Measurements from ENCODE around the gene CYP24A1.
A peak's percentile ranks its signal among the peaks of the same experiment; 100 is the strongest.

The CYP24A1 gene

DNA sequence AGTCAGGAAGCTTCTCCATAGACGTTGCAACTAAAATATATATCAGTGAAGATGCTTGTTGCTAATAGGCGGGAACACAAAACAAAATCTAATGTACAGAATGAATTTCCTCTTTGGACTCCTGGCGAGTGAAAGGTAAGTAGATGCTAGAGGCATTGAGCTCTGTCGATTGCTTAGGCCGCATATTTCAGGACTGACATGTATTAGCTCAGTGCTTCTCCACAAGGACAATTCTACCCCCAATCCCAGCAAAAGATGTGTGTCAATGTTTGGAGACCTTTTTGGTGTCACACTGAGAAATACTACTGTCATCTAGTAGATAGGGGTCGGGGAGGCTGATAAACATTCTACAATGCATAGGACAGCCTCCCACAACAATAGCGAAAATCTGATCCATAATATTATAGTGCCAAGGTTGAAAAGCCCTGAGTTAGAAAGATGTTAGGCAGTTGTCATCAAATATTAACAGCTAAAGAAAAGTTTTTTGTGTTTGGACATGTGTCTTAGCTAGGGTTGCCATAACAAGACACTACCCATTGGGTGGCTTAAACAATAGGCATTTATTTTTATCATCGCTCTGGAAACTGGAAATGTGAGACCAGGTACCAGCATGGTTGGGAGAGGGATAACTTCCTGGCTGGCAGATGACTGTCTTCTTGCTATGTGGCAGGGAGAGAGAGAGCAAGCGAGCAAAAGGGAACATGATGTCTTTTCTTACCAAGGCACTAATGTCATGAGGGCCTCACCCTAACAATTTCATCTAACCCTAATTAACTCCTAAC lies 55.4 kb downstream of the CYP24A1 start:
- H3K27me3 ChIP-seq = no peaks in the 10 kb centered on the region
- no peak overlapping the region for H3K4me2 ChIP-seq
- peaks cover 0 to 35% (median 9%) of the 10 kb centered on the region in 10 experiments; a peak in 13 of 20 replicates for H3K4me1 ChIP-seq
- no peaks in the 10 kb centered on the region for H4K20me1 ChIP-seq
- H3K9ac ChIP-seq = no peak overlapping the region
- no peaks in the 10 kb centered on the region for H3K36me3 ChIP-seq
- no peak for TF ChIP-seq Cebpa-rat (IDR thresholded peaks at IDR 0.05)
- no peak overlapping the region for H3K4me3 ChIP-seq
- no peaks in the 10 kb centered on the region for H3K9me3 ChIP-seq (replicated peaks in 1 of 11)
- no peak overlapping the region for H3K27ac ChIP-seq

DNA sequence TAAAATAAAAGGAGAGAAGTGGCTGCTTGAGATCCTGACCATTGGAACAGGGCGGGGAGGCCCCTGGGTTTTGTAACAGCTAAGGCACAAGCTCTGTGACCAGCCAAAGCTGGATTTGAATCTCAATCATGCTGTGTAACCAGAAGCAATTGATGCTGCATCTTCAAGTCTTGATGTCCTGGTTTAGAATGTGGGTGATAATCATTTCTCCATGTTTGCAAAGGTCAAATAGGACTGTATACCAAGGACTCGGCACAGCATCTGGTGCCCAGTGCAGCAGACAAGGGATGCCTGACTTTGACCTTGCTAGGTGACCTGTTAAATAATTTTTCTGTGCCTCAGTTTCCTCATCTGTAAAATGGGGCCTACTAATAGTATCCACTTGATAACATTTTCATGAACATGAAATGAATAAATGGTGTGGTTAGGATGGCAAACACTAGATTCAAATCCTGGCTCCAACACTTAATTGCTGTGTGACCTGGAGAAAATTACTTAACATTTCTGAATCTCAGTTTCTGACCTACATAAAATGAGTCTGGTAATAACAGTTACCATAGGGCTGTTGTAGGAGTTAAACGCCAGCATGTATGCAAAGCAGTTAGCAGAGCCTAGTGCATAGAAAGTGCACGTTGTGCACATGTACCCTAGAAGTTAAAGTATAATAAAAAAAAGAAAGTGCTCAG lies 57.1 kb downstream of the CYP24A1 start:
- Histone ChIP-seq H3K27me3 (no peaks in the 10 kb centered on the region), H3K4me3 (no peak overlapping the region), H3K9ac (no peak overlapping the region), H3K4me2 (no peak overlapping the region), H3K9me3 (replicated peaks in 1 of 11) (peaks cover 0 to 9% (median 3%) of the 10 kb centered on the region in 11 experiments; a peak in 14 of 22 replicates), H4K20me1 (no peaks in the 10 kb centered on the region), H3K36me3 (no peaks in the 10 kb centered on the region), H3K27ac (no peak overlapping the region), H3K4me1 (peaks cover 0 to 17% (median 3%) of the 10 kb centered on the region in 10 experiments; a peak in 10 of 20 replicates)
- TF ChIP-seq Cebpa-rat (IDR thresholded peaks at IDR 0.05) = no peak

DNA sequence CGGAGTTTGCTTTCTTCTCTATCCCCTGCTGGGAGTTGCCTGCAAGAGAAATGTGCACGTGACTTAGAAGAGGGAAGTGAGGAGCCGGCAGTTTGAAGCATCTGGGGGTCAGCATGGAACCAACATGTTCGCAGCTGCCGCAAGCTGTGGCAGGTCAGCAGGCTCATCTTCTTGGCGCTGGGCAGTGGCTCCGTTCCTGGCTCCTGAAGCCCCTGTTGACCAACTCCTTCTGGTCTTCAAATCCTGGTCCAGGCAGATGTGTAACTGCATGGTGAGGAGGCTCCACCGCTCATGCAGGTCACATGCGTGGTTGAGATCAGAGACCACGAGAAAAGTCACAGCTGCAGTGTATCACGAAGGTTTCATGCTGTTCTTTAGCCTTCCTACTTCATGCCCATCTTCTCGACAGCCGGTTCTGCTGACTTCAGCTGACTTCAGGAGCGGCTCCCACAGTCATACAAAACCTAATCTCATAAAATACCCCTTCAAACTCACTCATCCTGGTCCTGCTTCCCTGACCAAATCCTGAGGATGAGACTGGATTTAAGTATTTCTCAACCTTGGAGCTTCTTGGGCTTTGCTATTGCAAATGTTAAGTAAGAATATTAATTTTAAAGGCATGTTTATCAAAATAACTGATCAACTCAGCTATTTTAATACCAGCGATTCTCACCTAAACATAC lies 58.5 kb downstream of the CYP24A1 start:
- Histone ChIP-seq H3K4me1 (peaks cover 0 to 9% (median 0%) of the 10 kb centered on the region in 10 experiments; a peak in 6 of 20 replicates), H3K4me2 (peak overlapping the region in 3 of 11 experiments; percentile 12 to 23 (median 19); a peak in 3 of 22 replicates), H4K20me1 (no peaks in the 10 kb centered on the region), H3K9me3 (replicated peaks in 1 of 11) (peaks cover 4 to 20% (median 11%) of the 10 kb centered on the region in 11 experiments; a peak in 15 of 22 replicates), H3K9ac (no peak overlapping the region), H3K27ac (0 out of 22 replicates have a peak overlapping the region, but pooled peaks of 1 of the 11 experiments have one; percentile 3), H3K4me3 (no peak overlapping the region), H3K27me3 (no peaks in the 10 kb centered on the region), H3K36me3 (no peaks in the 10 kb centered on the region)
- TF ChIP-seq Cebpa-rat (IDR thresholded peaks at IDR 0.05) = no peak

DNA sequence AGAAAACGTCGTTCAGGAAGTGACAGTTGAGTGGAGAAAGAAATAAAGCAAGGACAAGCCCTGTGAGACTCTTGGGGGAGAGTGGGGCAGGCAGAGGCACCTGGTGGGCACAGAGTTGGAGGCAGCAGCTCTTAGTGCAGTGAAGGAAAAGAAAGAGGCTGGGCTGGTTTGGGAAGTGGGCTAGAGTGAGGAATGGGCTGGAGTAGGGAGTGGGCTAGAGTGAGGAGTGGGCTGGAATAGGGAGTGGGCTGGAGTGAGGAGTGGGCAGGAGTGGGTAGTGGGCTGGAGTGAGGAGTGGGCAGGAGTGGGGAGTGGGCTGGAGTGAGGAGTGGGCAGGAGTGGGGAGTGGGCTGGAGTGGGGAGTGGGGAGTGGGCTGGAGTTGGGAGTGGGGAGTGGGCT lies 59.7 kb downstream of the CYP24A1 start:
- Histone ChIP-seq H3K4me1 (peaks cover 0 to 9% (median 0%) of the 10 kb centered on the region in 10 experiments; a peak in 6 of 20 replicates), H3K9me3 (replicated peaks in 1 of 11) (peaks cover 4 to 20% (median 11%) of the 10 kb centered on the region in 11 experiments; a peak in 15 of 22 replicates), H4K20me1 (no peaks in the 10 kb centered on the region), H3K27ac (no peak overlapping the region), H3K4me3 (no peak overlapping the region), H3K9ac (no peak overlapping the region), H3K36me3 (no peaks in the 10 kb centered on the region), H3K4me2 (no peak overlapping the region), H3K27me3 (no peaks in the 10 kb centered on the region)
- TF ChIP-seq Cebpa-rat (IDR thresholded peaks at IDR 0.05) = no peak

DNA sequence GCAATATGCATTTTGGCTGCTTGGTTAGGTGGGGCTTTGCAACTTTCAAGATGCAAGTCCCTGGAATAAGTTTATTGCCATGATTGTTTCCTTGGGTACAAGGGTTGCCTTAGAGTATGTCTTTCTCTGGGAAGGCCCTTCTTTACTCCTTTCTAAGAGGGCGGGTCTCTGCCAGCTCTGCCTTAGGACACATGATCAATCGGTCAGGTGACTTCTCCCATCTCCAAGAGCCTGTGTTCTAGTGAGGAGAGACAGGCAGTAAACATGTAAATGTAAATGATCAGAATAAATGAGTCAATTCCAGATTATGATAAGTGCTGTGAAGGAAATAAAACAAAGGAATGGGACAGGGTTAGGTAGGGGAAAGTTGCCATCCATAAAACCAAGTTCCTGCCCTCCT lies 60.2 kb downstream of the CYP24A1 start:
- peaks cover 0 to 9% (median 0%) of the 10 kb centered on the region in 10 experiments; a peak in 6 of 20 replicates for H3K4me1 ChIP-seq

DNA sequence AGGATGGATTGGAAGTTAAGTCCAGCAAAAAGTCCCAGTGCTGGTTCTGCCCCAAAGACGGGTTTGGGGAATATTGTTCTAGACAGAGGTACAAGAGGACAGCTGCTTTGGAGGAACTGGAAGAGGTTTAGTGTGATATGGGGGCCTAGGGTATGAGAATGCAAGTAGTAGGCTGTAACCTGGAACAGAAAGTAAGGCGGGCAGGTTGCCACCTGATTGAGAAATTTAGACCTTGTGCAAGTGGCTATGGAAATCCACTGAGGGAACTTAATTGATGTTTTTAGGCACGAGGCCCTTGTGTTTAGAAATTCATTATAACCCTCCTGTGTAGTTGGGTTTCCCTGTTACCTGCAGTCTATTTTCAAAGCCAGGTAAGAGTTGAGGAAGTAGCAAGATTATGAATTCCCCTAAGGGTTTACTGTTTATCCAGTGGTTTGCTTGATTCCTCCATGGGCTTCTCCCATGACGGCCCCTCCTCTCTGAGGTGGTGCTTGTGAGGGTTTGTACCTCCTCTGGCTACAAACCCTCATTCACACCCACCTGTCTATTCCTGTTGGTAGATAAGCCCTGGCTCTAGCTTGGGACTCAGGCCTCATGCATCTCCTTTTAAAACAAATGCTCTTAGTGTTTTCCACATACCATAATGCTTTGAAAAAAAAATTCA lies 61.4 kb downstream of the CYP24A1 start:
- H4K20me1 ChIP-seq = no peaks in the 10 kb centered on the region
- no peak overlapping the region for H3K27ac ChIP-seq
- H3K4me1 ChIP-seq = peaks cover 0 to 9% (median 0%) of the 10 kb centered on the region in 10 experiments; a peak in 6 of 20 replicates
- no peaks in the 10 kb centered on the region for H3K36me3 ChIP-seq
- TF ChIP-seq Cebpa-rat (IDR thresholded peaks at IDR 0.05) = no peak
- H3K27me3 ChIP-seq = no peaks in the 10 kb centered on the region
- H3K9ac ChIP-seq = no peak overlapping the region
- H3K4me2 ChIP-seq = no peak overlapping the region
- H3K9me3 ChIP-seq (replicated peaks in 1 of 11) = peaks cover 4 to 20% (median 11%) of the 10 kb centered on the region in 11 experiments; a peak in 15 of 22 replicates
- no peak overlapping the region for H3K4me3 ChIP-seq

More for the DNA sequence above, 60.2 kb downstream of the CYP24A1 start:
- Histone ChIP-seq H3K9ac (no peak overlapping the region), H3K36me3 (no peaks in the 10 kb centered on the region), H3K4me2 (no peak overlapping the region), H3K27ac (no peak overlapping the region), H3K9me3 (replicated peaks in 1 of 11) (peaks cover 4 to 20% (median 11%) of the 10 kb centered on the region in 11 experiments; a peak in 15 of 22 replicates), H4K20me1 (no peaks in the 10 kb centered on the region), H3K4me3 (no peak overlapping the region), H3K27me3 (no peaks in the 10 kb centered on the region)
- TF ChIP-seq Cebpa-rat (IDR thresholded peaks at IDR 0.05) = no peak

DNA sequence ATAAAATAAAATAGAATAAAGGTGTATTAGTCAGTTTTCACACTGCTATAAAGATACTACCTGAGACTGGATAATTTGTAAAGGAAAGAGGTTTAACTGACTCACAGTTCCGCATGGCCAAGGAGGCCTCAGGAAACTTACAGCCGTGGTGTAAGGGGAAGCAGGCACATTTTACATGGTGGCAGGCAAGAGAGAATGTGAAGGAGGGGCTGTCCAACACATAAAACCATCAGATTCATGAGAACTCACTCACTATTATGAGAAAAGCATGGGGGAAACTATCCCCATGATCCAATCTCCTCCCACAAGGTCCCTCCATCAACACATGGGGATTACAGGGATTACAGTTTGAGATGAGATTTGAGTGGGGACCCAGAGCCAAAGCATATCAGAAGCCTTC lies 62.3 kb downstream of the CYP24A1 start:
- Histone ChIP-seq H3K9me3 (replicated peaks in 1 of 11) (peaks cover 4 to 20% (median 11%) of the 10 kb centered on the region in 11 experiments; a peak in 15 of 22 replicates), H3K4me2 (no peak overlapping the region), H3K27me3 (no peaks in the 10 kb centered on the region), H3K27ac (no peak overlapping the region), H4K20me1 (no peaks in the 10 kb centered on the region), H3K4me1 (peaks cover 0 to 9% (median 0%) of the 10 kb centered on the region in 10 experiments; a peak in 6 of 20 replicates), H3K4me3 (no peak overlapping the region), H3K9ac (no peak overlapping the region), H3K36me3 (no peaks in the 10 kb centered on the region)
- no peak for TF ChIP-seq Cebpa-rat (IDR thresholded peaks at IDR 0.05)

DNA sequence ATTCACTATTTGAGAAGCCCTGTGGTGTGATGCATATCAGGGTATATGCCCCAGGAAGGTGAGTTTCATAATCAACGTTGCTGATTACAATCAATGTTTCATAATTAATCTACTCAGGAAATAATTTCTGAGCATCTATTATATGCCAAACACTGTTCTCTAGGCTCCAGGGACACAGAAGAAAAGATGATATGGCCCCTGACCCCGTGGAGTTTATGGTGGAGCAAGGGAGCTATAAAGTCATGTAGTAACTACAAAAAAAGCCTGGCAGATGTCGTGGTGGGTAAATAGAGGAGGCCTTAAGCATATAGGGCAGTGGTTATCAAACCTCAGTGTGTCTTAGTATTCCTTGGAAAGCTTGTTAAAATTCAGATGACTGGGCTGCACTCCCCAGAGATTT lies 63.3 kb downstream of the CYP24A1 start:
- H3K4me1 ChIP-seq = peaks cover 0 to 5% (median 0%) of the 10 kb centered on the region in 10 experiments; a peak in 6 of 20 replicates
- H3K27me3 ChIP-seq = no peaks in the 10 kb centered on the region
- no peak overlapping the region for H3K9ac ChIP-seq
- TF ChIP-seq Cebpa-rat (IDR thresholded peaks at IDR 0.05) = no peak
- H3K36me3 ChIP-seq = no peaks in the 10 kb centered on the region
- H3K4me2 ChIP-seq = no peak overlapping the region
- peaks cover 4 to 20% (median 11%) of the 10 kb centered on the region in 11 experiments; a peak in 15 of 22 replicates for H3K9me3 ChIP-seq (replicated peaks in 1 of 11)
- H4K20me1 ChIP-seq = no peaks in the 10 kb centered on the region
- H3K27ac ChIP-seq = no peak overlapping the region
- H3K4me3 ChIP-seq = no peak overlapping the region

All from BLaER1 treated with 17β-estradiol and CSF1 and Interleukin-3, amounts not matched to agents 10 nM and 100 nM (cell line).